NCI-H2171 treated with DMSO at 0.1 percent for 48 hours (cell line): ENCODE results near the gene PCDHGB5.
"Not testable (repeated sequence)": the region's sequence is repeated elsewhere in the genome, so short reads cannot be mapped to it uniquely, and the experiment has no call there.

Source experiments
- DNase-seq: peaks from one replicate; lab custom pipeline; 2025; lab: John Stamatoyannopoulos, UW

The PCDHGB5 gene

DNA sequence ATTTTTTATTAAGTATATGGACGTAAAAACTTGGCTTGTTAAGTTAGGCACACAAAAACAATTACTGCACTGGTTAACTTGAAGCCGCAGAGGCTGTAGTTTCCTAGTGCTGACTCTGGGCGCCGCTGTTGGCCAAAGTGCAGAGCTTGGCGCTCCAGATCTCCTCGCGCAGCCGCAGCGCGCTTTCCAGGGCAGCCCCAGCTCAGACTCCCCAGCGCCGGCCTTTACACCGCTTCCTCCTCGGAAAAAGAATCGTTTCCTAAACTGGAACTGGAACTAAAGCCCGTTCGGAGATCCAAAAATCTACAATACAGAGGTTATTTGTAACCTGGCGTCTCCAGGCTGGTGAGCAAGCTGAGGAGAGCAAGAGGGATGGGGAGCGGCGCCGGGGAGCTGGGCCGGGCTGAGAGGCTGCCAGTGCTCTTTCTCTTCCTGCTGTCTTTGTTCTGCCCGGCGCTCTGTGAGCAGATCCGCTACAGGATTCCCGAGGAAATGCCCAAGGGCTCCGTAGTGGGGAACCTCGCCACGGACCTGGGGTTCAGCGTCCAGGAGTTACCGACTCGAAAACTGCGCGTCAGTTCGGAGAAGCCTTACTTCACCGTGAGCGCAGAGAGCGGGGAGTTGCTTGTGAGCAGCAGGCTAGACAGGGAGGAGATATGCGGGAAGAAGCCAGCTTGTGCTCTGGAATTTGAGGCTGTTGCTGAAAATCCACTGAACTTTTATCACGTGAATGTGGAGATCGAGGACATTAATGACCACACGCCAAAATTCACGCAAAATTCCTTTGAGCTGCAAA lies at the start of gene PCDHGB5:
Gene PCDHGB5 (plus strand): TSS at position 192 of the 796 bp plus-strand sequence. CDS start 181 bp downstream, at position 373.
- DNase-seq: not testable (repeated sequence)

- DNase-seq: peak; percentile 23
These were observed 47.7 kb upstream of the PCDHGB5 start, which contains the start of gene PCDHGB1 for GRCh38 chr5:141349917-141350619. Gene PCDHGB1 (plus strand): TSS chr5:141350099. CDS start chr5:141350261, 162 bp downstream.

DNA sequence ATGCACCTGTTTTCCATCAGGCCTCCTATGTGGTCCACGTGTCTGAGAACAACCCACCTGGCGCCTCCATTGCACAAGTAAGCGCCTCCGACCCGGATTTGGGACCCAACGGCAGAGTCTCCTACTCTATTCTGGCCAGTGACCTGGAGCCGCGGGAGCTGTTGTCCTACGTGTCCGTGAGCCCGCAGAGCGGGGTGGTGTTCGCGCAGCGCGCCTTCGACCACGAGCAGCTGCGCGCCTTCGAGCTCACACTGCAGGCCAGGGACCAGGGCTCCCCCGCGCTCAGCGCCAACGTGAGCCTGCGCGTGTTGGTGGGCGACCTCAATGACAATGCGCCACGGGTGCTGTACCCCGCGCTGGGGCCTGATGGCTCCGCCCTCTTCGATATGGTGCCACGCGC lies 46.2 kb upstream of the PCDHGB5 start:
- no peak for DNase-seq

DNA sequence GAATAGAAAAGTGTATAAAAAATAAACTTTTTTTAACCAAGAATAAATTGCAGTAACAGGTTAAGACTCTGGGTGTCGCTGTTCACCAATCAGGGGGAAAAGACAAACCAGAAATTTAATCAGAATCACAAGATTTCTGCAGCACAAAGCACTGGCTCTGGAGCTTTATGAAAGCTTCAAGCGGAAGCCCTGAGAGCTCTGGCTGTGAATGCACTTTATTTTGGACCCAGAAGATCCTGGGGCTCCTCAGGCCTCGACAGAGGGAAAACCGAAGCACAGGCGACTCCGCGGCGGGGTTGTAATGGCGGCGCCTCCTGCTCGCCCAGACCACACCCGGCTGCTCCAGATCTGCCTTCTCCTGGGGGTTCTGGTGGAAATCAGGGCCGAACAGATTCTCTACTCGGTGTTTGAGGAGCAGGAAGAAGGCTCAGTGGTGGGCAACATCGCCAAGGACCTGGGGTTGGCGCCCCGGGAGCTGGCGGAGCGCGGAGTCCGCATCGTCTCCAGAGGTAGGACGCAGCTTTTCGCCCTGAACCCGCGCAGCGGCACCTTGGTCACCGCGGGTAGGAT lies 42.8 kb upstream of the PCDHGB5 start, which contains the start of gene PCDHGA4:
Gene PCDHGA4 (plus strand): TSS at position 122 of the 570 bp plus-strand sequence. CDS start 87 bp downstream, at position 209.
- no peak for DNase-seq

GRCh38 chr5:141355641-141356040 lies 42.1 kb upstream of the PCDHGB5 start:
- DNase-seq: no peak

DNA sequence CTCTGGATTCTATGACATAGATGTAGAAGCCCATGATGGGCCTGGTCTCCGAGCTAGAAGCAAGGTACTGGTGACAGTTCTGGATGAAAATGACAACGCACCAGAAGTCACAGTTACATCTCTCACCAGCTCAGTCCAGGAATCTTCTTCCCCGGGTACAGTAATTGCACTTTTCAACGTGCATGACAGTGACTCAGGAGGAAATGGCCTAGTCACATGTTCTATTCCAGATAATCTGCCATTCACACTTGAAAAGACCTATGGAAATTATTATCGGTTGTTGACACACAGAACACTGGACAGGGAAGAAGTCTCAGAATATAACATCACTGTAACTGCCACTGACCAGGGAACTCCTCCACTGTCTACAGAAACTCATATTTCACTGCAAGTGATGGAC lies 41.6 kb upstream of the PCDHGB5 start:
- no peak for DNase-seq

- no peak for DNase-seq
These were observed 40.8 kb upstream of the PCDHGB5 start for GRCh38 chr5:141356950-141357349.

DNA sequence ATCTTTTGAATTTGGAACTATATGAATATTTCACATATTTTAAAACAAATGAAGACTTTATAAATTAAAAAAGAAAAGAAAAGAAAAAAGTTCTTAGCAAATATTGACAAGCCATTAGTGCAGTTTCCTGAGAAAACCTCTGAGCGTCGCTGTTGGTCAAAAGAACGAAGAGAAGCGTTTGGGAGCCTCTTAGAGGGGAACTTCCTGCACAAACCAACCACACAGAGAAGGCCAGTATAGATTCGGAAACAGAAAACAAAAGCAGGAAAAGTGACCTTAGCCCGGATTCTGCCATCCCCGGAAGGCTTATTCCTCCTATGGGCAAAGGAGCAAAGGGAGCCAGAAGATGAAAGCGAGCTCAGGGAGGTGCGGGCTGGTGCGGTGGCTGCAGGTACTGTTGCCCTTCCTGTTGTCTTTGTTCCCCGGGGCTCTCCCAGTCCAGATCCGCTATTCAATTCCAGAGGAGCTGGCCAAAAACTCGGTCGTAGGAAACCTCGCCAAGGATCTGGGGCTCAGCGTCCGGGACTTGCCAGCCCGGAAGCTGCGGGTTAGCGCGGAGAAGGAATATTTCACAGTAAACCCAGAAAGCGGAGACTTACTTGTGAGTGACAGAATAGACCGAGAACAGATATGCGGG lies 37.8 kb upstream of the PCDHGB5 start, which contains the start of gene PCDHGB2:
Gene PCDHGB2 (plus strand): TSS at position 205 of the 637 bp plus-strand sequence. CDS start 142 bp downstream, at position 347.
- DNase-seq: peak; percentile 15

DNA sequence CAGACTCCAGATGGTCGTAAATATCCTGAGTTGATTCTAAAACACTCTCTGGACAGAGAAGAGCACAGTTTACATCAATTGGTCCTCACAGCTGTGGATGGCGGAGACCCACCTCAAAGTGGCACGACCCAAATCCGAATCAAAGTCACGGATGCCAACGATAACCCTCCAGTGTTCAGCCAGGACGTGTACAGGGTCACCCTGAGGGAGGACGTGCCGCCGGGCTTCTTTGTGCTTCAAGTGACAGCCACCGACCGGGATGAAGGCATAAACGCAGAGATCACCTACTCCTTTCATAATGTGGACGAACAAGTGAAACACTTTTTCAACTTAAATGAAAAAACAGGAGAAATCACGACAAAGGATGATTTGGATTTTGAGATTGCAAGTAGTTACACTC lies 37.1 kb upstream of the PCDHGB5 start:
- DNase-seq: no peak

DNA sequence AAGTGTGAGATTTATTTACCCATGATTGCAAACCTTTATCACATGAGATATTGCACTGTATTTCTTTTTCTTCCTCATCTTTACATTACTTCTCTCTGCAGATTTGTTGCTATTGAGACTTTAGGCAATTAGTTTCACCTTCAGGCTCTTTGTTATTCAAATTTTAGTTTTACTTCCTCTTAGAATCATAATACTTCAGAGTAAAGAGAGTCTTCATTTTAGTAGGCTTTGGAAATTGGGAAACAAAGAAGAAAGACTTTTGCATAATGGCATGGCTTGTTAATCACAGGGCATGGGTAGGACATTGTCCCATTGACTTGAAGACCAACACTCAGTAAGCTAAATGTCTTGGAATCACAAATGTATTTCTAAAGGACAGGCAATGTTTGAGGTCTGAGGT lies 35.0 kb upstream of the PCDHGB5 start:
- no peak for DNase-seq

DNA sequence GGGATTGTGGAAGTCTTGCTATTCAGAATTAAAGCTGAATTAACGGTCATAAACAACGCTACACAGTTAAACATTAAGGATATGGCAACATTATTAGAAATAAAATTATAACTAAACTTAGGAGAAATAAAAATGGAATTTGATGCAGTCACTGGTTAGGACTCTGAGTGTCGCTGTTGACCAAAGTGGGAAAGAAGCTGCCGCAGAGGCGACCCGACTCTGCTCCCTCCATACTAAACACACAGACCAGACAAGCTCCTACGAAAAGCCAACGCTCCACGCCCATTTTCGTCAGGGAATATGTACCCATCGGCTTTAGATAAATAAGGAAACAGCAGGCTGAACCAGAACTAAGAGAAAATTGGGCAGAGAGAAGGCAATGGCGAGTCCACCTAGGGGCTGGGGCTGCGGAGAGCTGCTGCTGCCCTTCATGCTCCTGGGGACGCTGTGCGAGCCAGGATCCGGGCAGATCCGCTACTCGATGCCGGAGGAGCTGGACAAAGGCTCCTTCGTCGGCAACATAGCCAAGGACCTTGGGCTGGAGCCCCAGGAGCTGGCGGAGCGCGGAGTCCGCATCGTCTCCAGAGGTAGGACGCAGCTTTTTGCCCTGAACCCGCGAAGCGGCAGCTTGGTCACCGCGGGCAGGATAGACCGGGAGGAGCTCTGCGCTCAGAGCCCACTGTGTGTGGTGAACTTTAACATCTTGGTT lies 33.6 kb upstream of the PCDHGB5 start, which contains the start of gene PCDHGA5:
Gene PCDHGA5 (plus strand): TSS at position 211 of the 709 bp plus-strand sequence. CDS start 169 bp downstream, at position 380.
- DNase-seq: no peak

DNA sequence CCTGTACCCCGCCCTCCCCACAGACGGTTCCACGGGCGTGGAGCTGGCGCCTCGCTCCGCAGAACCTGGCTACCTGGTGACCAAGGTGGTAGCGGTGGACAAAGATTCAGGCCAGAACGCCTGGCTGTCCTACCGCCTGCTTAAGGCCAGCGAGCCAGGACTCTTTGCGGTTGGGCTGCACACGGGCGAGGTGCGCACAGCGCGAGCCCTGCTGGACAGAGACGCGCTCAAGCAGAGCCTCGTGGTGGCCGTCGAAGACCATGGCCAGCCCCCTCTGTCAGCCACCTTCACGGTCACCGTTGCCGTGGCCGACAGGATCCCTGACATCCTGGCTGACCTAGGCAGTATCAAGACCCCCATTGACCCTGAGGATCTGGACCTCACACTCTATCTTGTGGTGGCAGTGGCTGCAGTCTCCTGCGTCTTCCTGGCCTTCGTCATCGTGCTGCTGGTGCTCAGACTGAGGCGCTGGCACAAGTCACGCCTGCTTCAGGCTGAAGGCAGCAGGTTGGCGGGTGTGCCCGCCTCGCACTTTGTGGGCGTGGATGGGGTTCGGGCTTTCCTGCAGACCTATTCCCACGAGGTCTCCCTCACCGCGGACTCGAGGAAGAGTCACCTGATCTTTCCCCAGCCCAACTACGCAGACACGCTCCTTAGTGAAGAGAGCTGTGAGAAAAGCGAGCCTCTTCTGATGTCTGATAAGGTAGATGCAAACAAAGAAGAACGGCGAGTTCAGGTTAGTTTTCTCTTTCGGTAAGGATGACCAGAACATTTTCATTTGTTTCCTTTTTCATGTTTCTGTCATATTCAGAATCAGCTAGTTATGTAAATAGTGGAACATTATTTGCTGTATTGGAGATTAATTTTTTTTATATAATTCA lies 31.5 kb upstream of the PCDHGB5 start:
- DNase-seq: no peak

GRCh38 chr5:141369994-141370848 lies 27.5 kb upstream of the PCDHGB5 start, which contains the start of gene PCDHGB3:
Gene PCDHGB3 (plus strand): TSS chr5:141370242. CDS start chr5:141370395, 153 bp downstream.
- no peak for DNase-seq

DNA sequence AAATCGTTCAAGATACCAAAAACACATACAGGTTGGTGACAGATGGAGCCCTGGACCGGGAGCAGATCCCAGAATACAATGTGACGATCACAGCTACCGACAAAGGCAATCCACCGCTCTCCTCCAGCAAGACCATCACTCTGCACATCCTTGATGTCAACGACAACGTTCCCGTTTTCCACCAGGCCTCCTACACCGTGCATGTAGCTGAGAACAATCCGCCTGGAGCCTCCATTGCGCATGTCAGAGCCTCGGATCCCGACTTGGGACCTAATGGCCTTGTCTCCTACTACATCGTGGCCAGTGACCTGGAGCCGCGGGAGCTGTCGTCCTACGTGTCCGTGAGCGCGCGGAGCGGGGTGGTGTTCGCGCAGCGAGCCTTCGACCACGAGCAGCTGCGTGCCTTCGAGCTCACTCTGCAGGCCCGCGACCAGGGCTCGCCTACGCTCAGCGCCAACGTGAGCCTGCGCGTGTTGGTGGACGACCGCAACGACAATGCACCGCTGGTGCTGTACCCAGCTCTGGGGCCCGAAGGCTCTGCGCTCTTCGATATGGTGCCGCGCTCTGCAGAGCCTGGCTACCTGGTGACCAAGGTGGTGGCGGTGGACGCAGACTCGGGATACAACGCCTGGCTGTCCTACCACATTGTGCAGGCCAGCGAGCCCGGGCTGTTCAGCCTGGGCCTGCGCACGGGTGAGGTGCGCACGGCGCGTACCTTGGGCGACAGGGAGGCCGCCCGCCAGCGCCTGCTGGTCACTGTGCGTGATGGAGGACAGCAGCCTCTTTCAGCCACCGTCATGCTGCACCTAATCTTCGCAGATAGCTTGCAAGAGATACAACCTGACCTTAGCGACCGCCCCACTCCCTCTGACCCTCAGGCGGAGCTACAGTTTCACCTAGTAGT lies 25.9 kb upstream of the PCDHGB5 start:
- DNase-seq: no peak

GRCh38 chr5:141373673-141374317 lies 24.0 kb upstream of the PCDHGB5 start, which contains the start of gene PCDHGA6:
Gene PCDHGA6 (plus strand): TSS chr5:141373891. CDS start chr5:141374084, 193 bp downstream.
- DNase-seq: no peak

DNA sequence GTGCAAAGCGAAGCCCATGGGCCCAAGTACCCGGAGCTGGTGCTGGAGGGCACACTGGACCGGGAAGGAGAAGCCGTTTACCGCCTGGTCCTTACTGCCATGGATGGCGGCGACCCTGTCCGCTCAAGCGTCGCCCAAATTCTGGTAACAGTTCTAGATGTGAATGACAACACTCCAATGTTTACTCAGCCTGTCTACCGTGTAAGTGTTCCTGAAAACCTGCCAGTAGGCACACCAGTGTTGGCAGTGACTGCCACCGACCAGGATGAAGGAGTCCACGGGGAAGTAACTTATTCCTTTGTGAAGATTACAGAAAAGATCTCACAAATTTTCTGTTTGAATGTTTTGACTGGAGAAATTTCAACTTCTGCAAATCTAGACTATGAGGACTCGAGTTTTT lies 23.1 kb upstream of the PCDHGB5 start:
- no peak for DNase-seq

- not testable (repeated sequence) for DNase-seq
These were observed 22.1 kb upstream of the PCDHGB5 start for GRCh38 chr5:141375444-141376155.
